Measurements from ENCODE around the gene NOP9. TPM values are rescaled to one million over a fixed set of nuclear protein-coding genes. Genes with fewer than 3 reads are reported as not detected.
A peak's percentile ranks its signal among the peaks of the same experiment; 100 is the strongest.

Gene NOP9
- total and polyA plus RNA-seq, 9 of the 15 experiments (the other 6 are each of a cell fraction or from before 2014, with no cell fraction given) = 1.0 to 27.9 (median 15.1) TPM

DNA sequence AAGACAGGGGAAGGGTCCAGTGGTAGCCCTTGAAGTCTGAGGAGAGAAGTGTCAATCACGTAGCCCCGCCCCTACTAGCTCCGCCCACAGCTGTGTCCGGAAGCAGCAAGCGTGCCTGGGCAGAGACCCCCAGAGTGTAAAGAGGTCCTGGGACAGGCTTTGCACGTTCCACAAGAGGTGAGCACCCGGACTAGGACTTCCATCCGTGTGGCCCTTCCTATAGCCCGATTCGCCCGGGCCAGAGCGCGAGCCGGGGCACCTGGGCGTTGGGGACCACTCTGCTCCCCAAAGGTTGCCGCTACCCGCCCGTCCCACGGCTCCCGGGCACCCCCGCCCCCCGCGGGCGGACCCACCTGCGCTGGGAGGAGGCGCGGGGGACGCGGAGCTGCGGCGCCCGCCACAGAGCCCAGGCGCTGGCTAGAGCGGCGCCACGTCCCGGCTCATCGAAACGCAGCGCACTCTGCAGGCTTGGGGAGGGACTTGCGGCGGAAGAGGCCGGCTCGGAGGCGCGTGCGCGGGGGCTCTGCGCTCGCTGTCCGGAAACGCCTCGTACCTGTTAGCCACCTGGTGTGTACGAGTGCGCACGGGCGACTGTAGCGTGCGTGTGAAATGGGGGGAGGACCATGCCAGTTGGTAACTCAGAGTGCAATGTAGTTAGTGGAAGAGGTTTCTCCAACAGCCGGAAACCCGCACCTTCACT, 28.4 kb upstream of the NOP9 start, which contains the start of gene RABGGTA (continued):
- TF ChIP-seq NR2C2 (CRISPR knock-in tag; IDR thresholded peaks at IDR 0.05) (no peak), NR2C2 (tag; IDR thresholded peaks at IDR 0.05) (0 out of 2 replicates have a peak, but pooled peaks have one; percentile 64), MCM3 (IDR thresholded peaks at IDR 0.05) (no peak), DNMT1 (IDR thresholded peaks at IDR 0.05) (no peak), HDAC2 (IDR thresholded peaks at IDR 0.05) (no peak), ZFP30 (CRISPR knock-in tag; IDR thresholded peaks at IDR 0.05; ENCODE audit: borderline replicate concordance) (no peak), ELF1 (tag; IDR thresholded peaks at IDR 0.05) (peak; percentile 89), ZNF121 (CRISPR knock-in tag; conservative IDR thresholded peaks at IDR 0.05) (no peak), ZNF764 (CRISPR knock-in tag; IDR thresholded peaks at IDR 0.05; ENCODE audit: low read depth) (no peak), NRF1 (conservative IDR thresholded peaks at IDR 0.05 in 1 of 2, IDR thresholded peaks at IDR 0.05 in 1 of 2) (peak; percentile 95 to 96), ZNF316 (IDR thresholded peaks at IDR 0.05) (no peak), RUNX1 (IDR thresholded peaks at IDR 0.05; ENCODE audit: low read depth) (no peak), CBFA2T3 (IDR thresholded peaks at IDR 0.05) (peak; percentile 28; the same call in 1 of the 2 replicates), ZKSCAN1 (IDR thresholded peaks at IDR 0.05; ENCODE audit: low read depth, low read length) (no peak), ZNF785 (CRISPR knock-in tag; IDR thresholded peaks at IDR 0.05) (no peak)
- TF ChIP-seq, protein P1, sequence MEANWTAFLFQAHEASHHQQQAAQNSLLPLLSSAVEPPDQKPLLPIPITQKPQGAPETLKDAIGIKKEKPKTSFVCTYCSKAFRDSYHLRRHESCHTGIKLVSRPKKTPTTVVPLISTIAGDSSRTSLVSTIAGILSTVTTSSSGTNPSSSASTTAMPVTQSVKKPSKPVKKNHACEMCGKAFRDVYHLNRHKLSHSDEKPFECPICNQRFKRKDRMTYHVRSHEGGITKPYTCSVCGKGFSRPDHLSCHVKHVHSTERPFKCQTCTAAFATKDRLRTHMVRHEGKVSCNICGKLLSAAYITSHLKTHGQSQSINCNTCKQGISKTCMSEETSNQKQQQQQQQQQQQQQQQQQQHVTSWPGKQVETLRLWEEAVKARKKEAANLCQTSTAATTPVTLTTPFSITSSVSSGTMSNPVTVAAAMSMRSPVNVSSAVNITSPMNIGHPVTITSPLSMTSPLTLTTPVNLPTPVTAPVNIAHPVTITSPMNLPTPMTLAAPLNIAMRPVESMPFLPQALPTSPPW (CRISPR knock-in tag; IDR thresholded peaks at IDR 0.05) = peak; percentile 89
- TF ChIP-seq, protein P2, sequence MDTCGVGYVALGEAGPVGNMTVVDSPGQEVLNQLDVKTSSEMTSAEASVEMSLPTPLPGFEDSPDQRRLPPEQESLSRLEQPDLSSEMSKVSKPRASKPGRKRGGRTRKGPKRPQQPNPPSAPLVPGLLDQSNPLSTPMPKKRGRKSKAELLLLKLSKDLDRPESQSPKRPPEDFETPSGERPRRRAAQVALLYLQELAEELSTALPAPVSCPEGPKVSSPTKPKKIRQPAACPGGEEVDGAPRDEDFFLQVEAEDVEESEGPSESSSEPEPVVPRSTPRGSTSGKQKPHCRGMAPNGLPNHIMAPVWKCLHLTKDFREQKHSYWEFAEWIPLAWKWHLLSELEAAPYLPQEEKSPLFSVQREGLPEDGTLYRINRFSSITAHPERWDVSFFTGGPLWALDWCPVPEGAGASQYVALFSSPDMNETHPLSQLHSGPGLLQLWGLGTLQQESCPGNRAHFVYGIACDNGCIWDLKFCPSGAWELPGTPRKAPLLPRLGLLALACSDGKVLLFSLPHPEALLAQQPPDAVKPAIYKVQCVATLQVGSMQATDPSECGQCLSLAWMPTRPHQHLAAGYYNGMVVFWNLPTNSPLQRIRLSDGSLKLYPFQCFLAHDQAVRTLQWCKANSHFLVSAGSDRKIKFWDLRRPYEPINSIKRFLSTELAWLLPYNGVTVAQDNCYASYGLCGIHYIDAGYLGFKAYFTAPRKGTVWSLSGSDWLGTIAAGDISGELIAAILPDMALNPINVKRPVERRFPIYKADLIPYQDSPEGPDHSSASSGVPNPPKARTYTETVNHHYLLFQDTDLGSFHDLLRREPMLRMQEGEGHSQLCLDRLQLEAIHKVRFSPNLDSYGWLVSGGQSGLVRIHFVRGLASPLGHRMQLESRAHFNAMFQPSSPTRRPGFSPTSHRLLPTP (IDR thresholded peaks at IDR 0.05; ENCODE audit: borderline replicate concordance, extremely low read depth, insufficient read length) = no peak
- TF ChIP-seq, protein P3, sequence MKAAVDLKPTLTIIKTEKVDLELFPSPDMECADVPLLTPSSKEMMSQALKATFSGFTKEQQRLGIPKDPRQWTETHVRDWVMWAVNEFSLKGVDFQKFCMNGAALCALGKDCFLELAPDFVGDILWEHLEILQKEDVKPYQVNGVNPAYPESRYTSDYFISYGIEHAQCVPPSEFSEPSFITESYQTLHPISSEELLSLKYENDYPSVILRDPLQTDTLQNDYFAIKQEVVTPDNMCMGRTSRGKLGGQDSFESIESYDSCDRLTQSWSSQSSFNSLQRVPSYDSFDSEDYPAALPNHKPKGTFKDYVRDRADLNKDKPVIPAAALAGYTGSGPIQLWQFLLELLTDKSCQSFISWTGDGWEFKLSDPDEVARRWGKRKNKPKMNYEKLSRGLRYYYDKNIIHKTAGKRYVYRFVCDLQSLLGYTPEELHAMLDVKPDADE (conservative IDR thresholded peaks at IDR 0.05; ENCODE audit: control insufficient read depth, low read depth, low read length) = peak; percentile 60; the same call in 1 of the 2 replicates
- TF ChIP-seq, protein P4, sequence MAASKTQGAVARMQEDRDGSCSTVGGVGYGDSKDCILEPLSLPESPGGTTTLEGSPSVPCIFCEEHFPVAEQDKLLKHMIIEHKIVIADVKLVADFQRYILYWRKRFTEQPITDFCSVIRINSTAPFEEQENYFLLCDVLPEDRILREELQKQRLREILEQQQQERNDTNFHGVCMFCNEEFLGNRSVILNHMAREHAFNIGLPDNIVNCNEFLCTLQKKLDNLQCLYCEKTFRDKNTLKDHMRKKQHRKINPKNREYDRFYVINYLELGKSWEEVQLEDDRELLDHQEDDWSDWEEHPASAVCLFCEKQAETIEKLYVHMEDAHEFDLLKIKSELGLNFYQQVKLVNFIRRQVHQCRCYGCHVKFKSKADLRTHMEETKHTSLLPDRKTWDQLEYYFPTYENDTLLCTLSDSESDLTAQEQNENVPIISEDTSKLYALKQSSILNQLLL (CRISPR knock-in tag; IDR thresholded peaks at IDR 0.05; ENCODE audit: borderline replicate concordance) = no peak
